Inflammatory macrophage treated with lipopolysaccharide for 4 hours (primary cell): Measurements from ENCODE around the gene HIP1.

Experiments used
- DNase-seq: peaks from one replicate; pipeline ENCODE4 v3.0.0-alpha.2; 2020

HIP1 gene

GRCh38 chr7:75667938-75668337, 70.8 kb downstream of the HIP1 start:
- no peak for DNase-seq

- no peak for DNase-seq
Measured at GRCh38 chr7:75663302-75663907, 75.3 kb downstream of the HIP1 start.

- DNase-seq = no peak
Measured at GRCh38 chr7:75662579-75663301, 76.0 kb downstream of the HIP1 start.

- DNase-seq = no peak
Measured at GRCh38 chr7:75660566-75661215, 78.0 kb downstream of the HIP1 start.

GRCh38 chr7:75658802-75659201, 79.9 kb downstream of the HIP1 start:
- DNase-seq = no peak

- no peak for DNase-seq
Measured at GRCh38 chr7:75658369-75658768, 80.4 kb downstream of the HIP1 start.

GRCh38 chr7:75657866-75658265, 80.9 kb downstream of the HIP1 start:
- no peak for DNase-seq

- DNase-seq = no peak
Measured at GRCh38 chr7:75656740-75657139, 82.0 kb downstream of the HIP1 start.

GRCh38 chr7:75655536-75655935, 83.2 kb downstream of the HIP1 start:
- no peak for DNase-seq

GRCh38 chr7:75654855-75655254, 83.9 kb downstream of the HIP1 start:
- no peak for DNase-seq

GRCh38 chr7:75653651-75654050, 85.1 kb downstream of the HIP1 start:
- no peak for DNase-seq

- no peak for DNase-seq
Measured at GRCh38 chr7:75652788-75653187, 86.0 kb downstream of the HIP1 start.

GRCh38 chr7:75650681-75651080, 88.1 kb downstream of the HIP1 start:
- no peak for DNase-seq

- DNase-seq = no peak
Measured at GRCh38 chr7:75650062-75650461, 88.7 kb downstream of the HIP1 start.

- DNase-seq = no peak
Measured at GRCh38 chr7:75649462-75649861, 89.3 kb downstream of the HIP1 start.

- no peak for DNase-seq
Measured at GRCh38 chr7:75647709-75648438, 90.9 kb downstream of the HIP1 start.

GRCh38 chr7:75646571-75647102, 92.1 kb downstream of the HIP1 start:
- DNase-seq = no peak

GRCh38 chr7:75645570-75645969, 93.2 kb downstream of the HIP1 start:
- DNase-seq = no peak

GRCh38 chr7:75644589-75644988, 94.2 kb downstream of the HIP1 start:
- DNase-seq = no peak

- peak; percentile 85 for DNase-seq
Measured at GRCh38 chr7:75642810-75643486, 95.8 kb downstream of the HIP1 start.

- DNase-seq = no peak
Measured at GRCh38 chr7:75640201-75640600, 98.5 kb downstream of the HIP1 start.

- no peak for DNase-seq
Measured at GRCh38 chr7:75639886-75640190, 98.9 kb downstream of the HIP1 start.
